Measurements from ENCODE around the gene NGLY1.

The NGLY1 gene

GRCh38 chr3:25783661-25784512 is 644 bp upstream of the NGLY1 start:
- peak; percentile 25 for DNase-seq (ENCODE audit: low read depth)
- TF ChIP-seq CTCF (conservative IDR thresholded peaks at IDR 0.05; ENCODE audit: low read length): no peak
- peak overlapping the region; percentile 76 for H3K4me3 ChIP-seq (ENCODE audit: low read length)

GRCh38 chr3:25782636-25782937 is 656 bp downstream of the NGLY1 start:
- TF ChIP-seq CTCF (conservative IDR thresholded peaks at IDR 0.05; ENCODE audit: low read length): no peak
- DNase-seq (ENCODE audit: low read depth): no peak
- H3K4me3 ChIP-seq (ENCODE audit: low read length): peak overlapping the region; percentile 84

- H3K4me3 ChIP-seq (ENCODE audit: low read length): peak overlapping the region; percentile 84
- TF ChIP-seq CTCF (conservative IDR thresholded peaks at IDR 0.05; ENCODE audit: low read length): no peak
- no peak for DNase-seq (ENCODE audit: low read depth)
Measured at GRCh38 chr3:25781758-25782594, 1.3 kb downstream of the NGLY1 start.

GRCh38 chr3:25781145-25781757 is 2.0 kb downstream of the NGLY1 start:
- H3K4me3 ChIP-seq (ENCODE audit: low read length): no peak overlapping the region
- no peak for DNase-seq (ENCODE audit: low read depth)
- no peak for TF ChIP-seq CTCF (conservative IDR thresholded peaks at IDR 0.05; ENCODE audit: low read length)

GRCh38 chr3:25780618-25781017 is 2.6 kb downstream of the NGLY1 start:
- no peak for TF ChIP-seq CTCF (conservative IDR thresholded peaks at IDR 0.05; ENCODE audit: low read length)
- H3K4me3 ChIP-seq (ENCODE audit: low read length): no peak overlapping the region
- no peak for DNase-seq (ENCODE audit: low read depth)

GRCh38 chr3:25775936-25776335 is 7.3 kb downstream of the NGLY1 start:
- no peak for DNase-seq (ENCODE audit: low read depth)
- no peak overlapping the region for H3K4me3 ChIP-seq (ENCODE audit: low read length)
- TF ChIP-seq CTCF (conservative IDR thresholded peaks at IDR 0.05; ENCODE audit: low read length): no peak
